Sigmoid colon (tissue), 7 donors: Measurements from ENCODE around the gene PRKAR2A. TPM values are rescaled to one million over a fixed set of nuclear protein-coding genes. Genes with fewer than 3 reads are reported as not detected.

Source experiments
- DNase-seq: peaks from one replicate; pipeline ENCODE4 v3.0.0-alpha.2; 2019
- H3K27ac ChIP-seq, 4 donors: fragments of 200-600 bp; sonication (generic); one replicate each; pipeline ENCODE4 v1.5.1; 2016 to 2019; ENCODE audit warnings: mild to moderate bottlenecking in 1 of 4
- H3K27me3 ChIP-seq, 3 donors: fragments of 200-600 bp; sonication (generic); one replicate each; pipeline ENCODE4 v1.5.1; 2019; ENCODE audit warnings: mild to moderate bottlenecking in 1 of 3
- H3K36me3 ChIP-seq, 4 donors: fragments of 200-600 bp; sonication (generic); one replicate each; pipeline ENCODE4 v1.5.1; 2016 to 2019
- H3K4me1 ChIP-seq, 4 donors: fragments of 200-600 bp; sonication (generic); one replicate each; pipeline ENCODE4 v1.5.1; 2017 to 2019
- H3K4me3 ChIP-seq, 4 donors: fragments of 200-600 bp; sonication (generic); one replicate each; pipeline ENCODE4 v1.5.1; 2017 to 2019; ENCODE audit warnings: mild to moderate bottlenecking in 2 of 4, moderate library complexity in 1 of 4
- H3K9me3 ChIP-seq, 4 donors: fragments of 200-600 bp in 3 of 4; sonication (generic) in 3 of 4; one replicate each; pipeline versions ENCODE4 v1.5.1 to v1.6.1; 2013 to 2019
- EP300 ChIP-seq, 4 donors: sonication (generic); formaldehyde crosslinking; IDR thresholded peaks; one replicate each; pipeline ENCODE4 v1.6.1; 2017; ENCODE audit warnings: antibody characterized with exemption in 4 of 4
- POLR2A ChIP-seq, 2 donors: fragments of 450-650 bp; IDR thresholded peaks; one replicate each; pipeline ENCODE4 v1.6.1; 2016; ENCODE audit warnings: antibody characterized with exemption in 2 of 2, mild to moderate bottlenecking in 2 of 2, moderate library complexity in 2 of 2
- POLR2AphosphoS5 ChIP-seq, 4 donors: sonication (generic); formaldehyde crosslinking; IDR thresholded peaks; one replicate each; pipeline ENCODE4 v1.6.1; 2017; ENCODE audit warnings: antibody characterized with exemption in 4 of 4
- WGBS, 2 donors: extraction: QIAGEN DNeasy Blood & Tissue Kit; methylation state at CpG; one replicate each; pipeline ENCODE4 v1.1.7; 2013; 5-methylcytosine and 5-hydroxymethylcytosine counted together
- intact Hi-C: fragments of 100-400 bp; cut with DNase I; formaldehyde crosslinking; loops from one replicate; pipeline ENCODE4 v1.15.1; 2023
- polyA plus RNA-seq, 3 donors: library from polyadenylated mRNA; stranded (reverse); fragments of 200-250 nt; gene quantifications; one replicate each; pipeline ENCODE4 v1.2.3, GENCODE V29; 2013
- total RNA-seq, 4 donors: library from RNA; depleted of rRNA; stranded (reverse); fragments of >200 nt; gene quantifications; one replicate each; pipeline ENCODE4 v1.1.0, GENCODE V29; 2016
- TF ChIP-seq, protein P1 (sequence below), 4 experiments: fragments of 450-650 bp in 3 of 4; fragments of 200-600 bp in 1 of 4; IDR thresholded peaks; one replicate each; pipeline ENCODE4 v1.5.1; 2016 to 2019; ENCODE audit warnings: antibody characterized with exemption in 4 of 4, mild to moderate bottlenecking in 3 of 4, moderate library complexity in 2 of 4
- donor health status: healthy with polysubstance abuse.
- donor health status: Bipolar disorder and iron deficiency.
- donor health status: healthy.

The PRKAR2A gene
- total and polyA plus RNA-seq, 7 donors = 9.6 to 64.5 (median 23.9) TPM

DNA sequence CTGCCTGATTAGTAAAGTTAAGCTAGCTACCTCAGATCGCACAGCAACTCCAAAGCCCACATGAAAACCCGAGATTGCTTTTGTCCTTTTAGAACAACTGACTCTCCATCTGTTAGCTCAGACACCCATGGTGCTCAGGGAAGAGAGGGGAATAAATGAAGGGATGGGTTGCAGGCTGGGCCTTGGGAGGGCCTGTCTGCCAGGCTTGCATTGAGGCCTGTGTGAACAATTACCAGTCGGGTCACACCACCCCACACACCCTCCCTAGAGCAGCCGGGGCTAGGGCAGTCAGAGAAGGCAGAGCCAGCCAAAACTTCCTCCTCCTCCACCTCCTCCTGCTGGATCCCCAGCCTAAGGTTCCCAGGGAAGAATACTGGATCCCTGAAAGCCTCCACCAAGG, 8.8 kb upstream of the PRKAR2A start:
- Histone ChIP-seq H3K27me3 (no peaks in the 10 kb centered on the region), H3K36me3 (peaks cover 0 to 38% (median 7%) of the 10 kb centered on the region in 4 donors), H3K4me1 (no peaks in the 10 kb centered on the region), H3K9me3 (no peaks in the 10 kb centered on the region), H3K4me3 (no peak overlapping the region), H3K27ac (no peak overlapping the region)
- DNase-seq = peak; percentile 58
- WGBS, 2 donors = 21 to 67% methylated on average over 4 of the region's 4 CpGs
- TF ChIP-seq, protein P1, sequence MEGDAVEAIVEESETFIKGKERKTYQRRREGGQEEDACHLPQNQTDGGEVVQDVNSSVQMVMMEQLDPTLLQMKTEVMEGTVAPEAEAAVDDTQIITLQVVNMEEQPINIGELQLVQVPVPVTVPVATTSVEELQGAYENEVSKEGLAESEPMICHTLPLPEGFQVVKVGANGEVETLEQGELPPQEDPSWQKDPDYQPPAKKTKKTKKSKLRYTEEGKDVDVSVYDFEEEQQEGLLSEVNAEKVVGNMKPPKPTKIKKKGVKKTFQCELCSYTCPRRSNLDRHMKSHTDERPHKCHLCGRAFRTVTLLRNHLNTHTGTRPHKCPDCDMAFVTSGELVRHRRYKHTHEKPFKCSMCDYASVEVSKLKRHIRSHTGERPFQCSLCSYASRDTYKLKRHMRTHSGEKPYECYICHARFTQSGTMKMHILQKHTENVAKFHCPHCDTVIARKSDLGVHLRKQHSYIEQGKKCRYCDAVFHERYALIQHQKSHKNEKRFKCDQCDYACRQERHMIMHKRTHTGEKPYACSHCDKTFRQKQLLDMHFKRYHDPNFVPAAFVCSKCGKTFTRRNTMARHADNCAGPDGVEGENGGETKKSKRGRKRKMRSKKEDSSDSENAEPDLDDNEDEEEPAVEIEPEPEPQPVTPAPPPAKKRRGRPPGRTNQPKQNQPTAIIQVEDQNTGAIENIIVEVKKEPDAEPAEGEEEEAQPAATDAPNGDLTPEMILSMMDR (IDR thresholded peaks at IDR 0.05) = no peak
- TF ChIP-seq EP300 (IDR thresholded peaks at IDR 0.05) = no peak
- no peak for TF ChIP-seq POLR2A (IDR thresholded peaks at IDR 0.05)
- TF ChIP-seq POLR2AphosphoS5 (IDR thresholded peaks at IDR 0.05) = no peak
- intact Hi-C loops = no loop called here

DNA sequence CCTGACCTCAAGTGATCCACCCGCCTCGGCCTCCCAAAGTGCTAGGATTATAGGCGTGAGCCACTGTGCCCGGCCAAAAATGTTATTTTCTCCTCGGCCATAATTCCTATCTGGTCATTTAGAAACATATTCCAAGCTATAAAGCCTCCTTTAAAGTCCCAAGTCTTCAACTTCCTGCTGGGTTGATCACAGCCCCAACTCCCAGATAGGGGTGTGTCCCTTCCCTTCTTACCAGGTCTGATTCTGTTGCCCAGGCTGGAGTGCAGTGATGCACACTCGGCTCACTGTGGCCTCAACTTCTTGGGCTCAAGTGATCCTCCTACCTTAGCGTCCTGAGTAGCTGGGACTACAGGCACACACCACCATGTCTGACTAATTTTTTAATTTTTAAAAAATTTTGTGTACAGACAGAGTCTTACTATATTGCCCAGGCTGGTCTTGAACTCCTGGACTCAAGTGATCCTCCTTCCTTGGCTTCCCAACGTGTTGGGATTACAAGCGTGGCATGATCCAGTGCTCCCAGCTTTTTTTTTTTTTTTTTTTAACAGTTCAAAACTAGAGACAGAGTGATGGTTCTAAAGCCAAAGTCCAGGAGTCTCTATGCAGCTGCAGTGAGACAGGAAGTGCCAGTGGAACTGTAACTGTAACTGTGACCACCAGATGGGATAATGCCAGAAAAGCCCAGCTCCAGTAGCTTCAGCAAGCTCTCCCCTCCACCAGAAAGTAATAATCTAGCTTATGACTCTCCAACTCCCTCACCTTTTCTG, 8.2 kb upstream of the PRKAR2A start:
- DNase-seq = peak; percentile 49
- 24 to 65% methylated on average over 9 of the region's 9 CpGs for WGBS, 2 donors
- Histone ChIP-seq H3K27ac (no peak overlapping the region), H3K9me3 (no peaks in the 10 kb centered on the region), H3K4me1 (no peaks in the 10 kb centered on the region), H3K4me3 (no peak overlapping the region), H3K36me3 (peaks cover 0 to 32% (median 7%) of the 10 kb centered on the region in 4 donors), H3K27me3 (no peaks in the 10 kb centered on the region)
- TF ChIP-seq, protein P1 (IDR thresholded peaks at IDR 0.05) = no peak
- TF ChIP-seq POLR2AphosphoS5 (IDR thresholded peaks at IDR 0.05) (no peak), EP300 (IDR thresholded peaks at IDR 0.05) (no peak), POLR2A (IDR thresholded peaks at IDR 0.05) (no peak)
- intact Hi-C loops = no loop called here

DNA sequence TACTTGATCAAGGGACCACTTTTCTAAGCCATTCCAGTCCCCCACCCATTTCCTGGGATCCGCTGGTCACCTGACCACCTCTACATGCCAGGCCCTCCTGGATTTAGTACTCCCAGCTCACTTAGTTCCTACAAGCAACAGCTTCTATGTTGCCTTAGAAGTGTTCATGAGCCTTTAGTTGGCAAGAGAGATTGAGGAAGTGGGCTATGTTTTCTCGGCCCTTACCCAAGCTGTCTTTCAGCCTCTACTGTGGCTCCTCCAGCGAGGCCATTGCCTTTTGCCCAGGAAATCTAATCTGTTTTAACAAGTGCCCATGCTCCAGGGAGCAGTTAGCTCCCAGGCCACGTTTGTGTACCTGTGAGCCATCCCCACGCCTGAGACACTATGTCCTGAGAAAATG, 4.5 kb upstream of the PRKAR2A start:
- WGBS, 2 donors = 85 to 91% methylated on average over 5 of the region's 5 CpGs
- no peaks in the 10 kb centered on the region for H3K9me3 ChIP-seq
- no peak overlapping the region for H3K4me3 ChIP-seq
- TF ChIP-seq EP300 (IDR thresholded peaks at IDR 0.05) = no peak
- TF ChIP-seq, protein P1 (IDR thresholded peaks at IDR 0.05) = no peak
- no peak for TF ChIP-seq POLR2AphosphoS5 (IDR thresholded peaks at IDR 0.05)
- no peak for TF ChIP-seq POLR2A (IDR thresholded peaks at IDR 0.05)
- peaks cover 0 to 5% (median 3%) of the 10 kb centered on the region in 4 donors for H3K4me1 ChIP-seq
- DNase-seq = no peak
- peaks cover 0 to 4% (median 0%) of the 10 kb centered on the region in 4 donors for H3K36me3 ChIP-seq
- intact Hi-C loops = no loop called here
- no peaks in the 10 kb centered on the region for H3K27me3 ChIP-seq
- H3K27ac ChIP-seq = no peak overlapping the region

DNA sequence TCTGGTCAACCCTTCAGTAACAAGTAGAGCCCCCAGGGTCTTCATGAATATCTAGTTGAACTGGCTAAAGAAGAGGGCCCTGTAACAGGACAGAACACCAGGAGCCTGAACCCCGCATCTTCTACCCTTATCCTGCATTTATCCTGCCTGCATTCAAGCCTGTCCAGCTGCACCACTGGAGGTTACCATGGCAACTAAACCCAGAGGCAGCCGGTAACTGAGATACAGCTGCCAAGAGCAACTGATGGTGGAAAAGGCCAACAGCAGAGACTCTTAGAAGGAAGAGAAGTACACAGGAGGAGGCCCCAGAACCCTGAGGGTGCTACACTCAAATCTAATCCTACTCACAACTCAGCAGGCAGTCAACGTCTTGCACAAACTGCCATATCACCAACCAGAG, 3.7 kb upstream of the PRKAR2A start:
- H3K4me1 ChIP-seq = peaks cover 0 to 10% (median 5%) of the 10 kb centered on the region in 4 donors
- intact Hi-C loops = no loop called here
- WGBS, 2 donors = 64 to 69% methylated on average over 3 of the region's 3 CpGs
- no peaks in the 10 kb centered on the region for H3K27me3 ChIP-seq
- no peaks in the 10 kb centered on the region for H3K9me3 ChIP-seq
- DNase-seq = no peak
- H3K27ac ChIP-seq = no peak overlapping the region
- no peak overlapping the region for H3K4me3 ChIP-seq
- TF ChIP-seq POLR2A (IDR thresholded peaks at IDR 0.05) (no peak), EP300 (IDR thresholded peaks at IDR 0.05) (no peak), POLR2AphosphoS5 (IDR thresholded peaks at IDR 0.05) (no peak)
- TF ChIP-seq, protein P1 (IDR thresholded peaks at IDR 0.05) = no peak
- H3K36me3 ChIP-seq = no peaks in the 10 kb centered on the region
